HEK293 (cell line): Measurements from ENCODE around the gene NCDN.

ENCODE experiments used
- ZNF155 ChIP-seq: fragments of 450-650 bp; formaldehyde crosslinking; IDR thresholded peaks from 2 replicates; pipeline ENCODE4 v1.5.1; 2016; ENCODE audit warnings: missing biosample characterization, missing genetic modification characterization
- ZNF266 ChIP-seq: fragments of 450-650 bp; formaldehyde crosslinking; IDR thresholded peaks from 2 replicates; pipeline ENCODE4 v1.5.1; 2016; ENCODE audit warnings: missing biosample characterization, missing genetic modification characterization, low read depth
- TF ChIP-seq, protein P1 (sequence below): fragments of 450-650 bp; formaldehyde crosslinking; IDR thresholded peaks from 2 replicates; pipeline ENCODE4 v1.5.1; 2016; ENCODE audit warnings: missing biosample characterization, missing genetic modification characterization

DNA sequence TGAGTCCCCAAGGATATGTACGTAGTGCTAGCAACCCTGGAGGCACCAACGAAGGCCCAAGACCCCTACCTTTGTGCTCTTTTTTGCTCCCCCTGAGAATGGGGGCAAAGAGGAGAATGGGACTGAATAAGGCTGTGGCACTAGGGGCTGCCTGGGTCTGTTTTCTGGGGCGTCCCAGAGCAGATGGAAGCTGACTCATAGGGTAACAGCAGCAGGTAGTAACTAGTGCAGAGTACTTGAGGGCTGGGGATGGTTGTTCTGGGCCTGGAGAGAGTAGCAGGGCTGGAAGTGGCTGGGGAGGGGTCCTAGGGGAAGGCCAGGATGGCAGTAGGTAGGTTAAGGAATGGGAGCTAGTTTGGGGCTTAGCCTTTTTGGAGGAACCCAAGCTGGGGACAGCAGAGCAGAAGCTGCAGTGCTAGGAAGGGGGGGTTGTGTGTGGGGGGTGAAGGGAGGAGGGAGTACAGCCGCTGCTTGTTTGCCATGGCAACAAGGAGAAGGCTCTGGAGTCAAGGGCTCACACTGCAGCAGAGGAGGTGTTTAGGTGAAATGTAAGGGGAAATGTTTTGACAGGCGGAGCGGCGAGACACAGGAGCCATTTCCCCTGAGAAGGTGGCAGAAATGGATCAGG is 1.8 kb downstream of the NCDN start:
- TF ChIP-seq ZNF155 (tag by site-specific recombination) (no peak), ZNF266 (tag by site-specific recombination) (no peak)
- TF ChIP-seq, protein P1, sequence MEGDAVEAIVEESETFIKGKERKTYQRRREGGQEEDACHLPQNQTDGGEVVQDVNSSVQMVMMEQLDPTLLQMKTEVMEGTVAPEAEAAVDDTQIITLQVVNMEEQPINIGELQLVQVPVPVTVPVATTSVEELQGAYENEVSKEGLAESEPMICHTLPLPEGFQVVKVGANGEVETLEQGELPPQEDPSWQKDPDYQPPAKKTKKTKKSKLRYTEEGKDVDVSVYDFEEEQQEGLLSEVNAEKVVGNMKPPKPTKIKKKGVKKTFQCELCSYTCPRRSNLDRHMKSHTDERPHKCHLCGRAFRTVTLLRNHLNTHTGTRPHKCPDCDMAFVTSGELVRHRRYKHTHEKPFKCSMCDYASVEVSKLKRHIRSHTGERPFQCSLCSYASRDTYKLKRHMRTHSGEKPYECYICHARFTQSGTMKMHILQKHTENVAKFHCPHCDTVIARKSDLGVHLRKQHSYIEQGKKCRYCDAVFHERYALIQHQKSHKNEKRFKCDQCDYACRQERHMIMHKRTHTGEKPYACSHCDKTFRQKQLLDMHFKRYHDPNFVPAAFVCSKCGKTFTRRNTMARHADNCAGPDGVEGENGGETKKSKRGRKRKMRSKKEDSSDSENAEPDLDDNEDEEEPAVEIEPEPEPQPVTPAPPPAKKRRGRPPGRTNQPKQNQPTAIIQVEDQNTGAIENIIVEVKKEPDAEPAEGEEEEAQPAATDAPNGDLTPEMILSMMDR (tag by site-specific recombination) = no peak
